ENCODE data around the gene CTNNBL1. TPM values are rescaled to one million over a fixed set of nuclear protein-coding genes. Genes with fewer than 3 reads are reported as not detected.

The CTNNBL1 gene
- total RNA-seq, 1 donor from 2014 or later = 58.0 TPM

- no peak overlapping the region for H3K27ac Mint-ChIP-seq (ENCODE audit: unreplicated experiment)
- no peaks in the 10 kb centered on the region for H3K9me3 Mint-ChIP-seq (ENCODE audit: unreplicated experiment)
- no peaks in the 10 kb centered on the region for H3K27me3 Mint-ChIP-seq (ENCODE audit: unreplicated experiment)
- H3K36me3 Mint-ChIP-seq (ENCODE audit: unreplicated experiment) = no peaks in the 10 kb centered on the region
- no peak for TF ChIP-seq CTCF (IDR thresholded peaks at IDR 0.05; ENCODE audit: partially characterized antibody, unreplicated experiment)
- H3K4me1 Mint-ChIP-seq (ENCODE audit: low read depth, unreplicated experiment) = peaks cover 38% of the 10 kb centered on the region
- no peak for DNase-seq
- H3K4me3 Mint-ChIP-seq (ENCODE audit: unreplicated experiment) = no peak overlapping the region
Observed at GRCh38 chr20:37729452-37729851, 35.6 kb downstream of the CTNNBL1 start.

GRCh38 chr20:37729909-37730308 is 36.1 kb downstream of the CTNNBL1 start:
- Mint-ChIP-seq H3K4me1 (ENCODE audit: low read depth, unreplicated experiment) (peaks cover 42% of the 10 kb centered on the region), H3K27me3 (ENCODE audit: unreplicated experiment) (no peaks in the 10 kb centered on the region), H3K4me3 (ENCODE audit: unreplicated experiment) (no peak overlapping the region), H3K36me3 (ENCODE audit: unreplicated experiment) (no peaks in the 10 kb centered on the region), H3K27ac (ENCODE audit: unreplicated experiment) (no peak overlapping the region), H3K9me3 (ENCODE audit: unreplicated experiment) (no peaks in the 10 kb centered on the region)
- no peak for DNase-seq
- TF ChIP-seq CTCF (IDR thresholded peaks at IDR 0.05; ENCODE audit: partially characterized antibody, unreplicated experiment) = no peak

GRCh38 chr20:37733416-37733815 is 39.6 kb downstream of the CTNNBL1 start:
- H3K27me3 Mint-ChIP-seq (ENCODE audit: unreplicated experiment) = no peaks in the 10 kb centered on the region
- peaks cover 7% of the 10 kb centered on the region for H3K36me3 Mint-ChIP-seq (ENCODE audit: unreplicated experiment)
- H3K4me1 Mint-ChIP-seq (ENCODE audit: low read depth, unreplicated experiment) = peaks cover 32% of the 10 kb centered on the region
- TF ChIP-seq CTCF (IDR thresholded peaks at IDR 0.05; ENCODE audit: partially characterized antibody, unreplicated experiment) = no peak
- no peak overlapping the region for H3K27ac Mint-ChIP-seq (ENCODE audit: unreplicated experiment)
- DNase-seq = no peak
- H3K9me3 Mint-ChIP-seq (ENCODE audit: unreplicated experiment) = peaks cover 2% of the 10 kb centered on the region
- H3K4me3 Mint-ChIP-seq (ENCODE audit: unreplicated experiment) = no peak overlapping the region

GRCh38 chr20:37734228-37734985 is 40.6 kb downstream of the CTNNBL1 start:
- Mint-ChIP-seq H3K27ac (ENCODE audit: unreplicated experiment) (no peak overlapping the region), H3K4me3 (ENCODE audit: unreplicated experiment) (no peak overlapping the region), H3K4me1 (ENCODE audit: low read depth, unreplicated experiment) (peaks cover 25% of the 10 kb centered on the region), H3K27me3 (ENCODE audit: unreplicated experiment) (no peaks in the 10 kb centered on the region), H3K9me3 (ENCODE audit: unreplicated experiment) (peaks cover 2% of the 10 kb centered on the region), H3K36me3 (ENCODE audit: unreplicated experiment) (peaks cover 9% of the 10 kb centered on the region)
- TF ChIP-seq CTCF (IDR thresholded peaks at IDR 0.05; ENCODE audit: partially characterized antibody, unreplicated experiment) = no peak
- no peak for DNase-seq

- no peak for DNase-seq
- Mint-ChIP-seq H3K27ac (ENCODE audit: unreplicated experiment) (no peak overlapping the region), H3K4me3 (ENCODE audit: unreplicated experiment) (no peak overlapping the region), H3K4me1 (ENCODE audit: low read depth, unreplicated experiment) (peaks cover 21% of the 10 kb centered on the region), H3K9me3 (ENCODE audit: unreplicated experiment) (peaks cover 2% of the 10 kb centered on the region), H3K27me3 (ENCODE audit: unreplicated experiment) (no peaks in the 10 kb centered on the region), H3K36me3 (ENCODE audit: unreplicated experiment) (peaks cover 9% of the 10 kb centered on the region)
- no peak for TF ChIP-seq CTCF (IDR thresholded peaks at IDR 0.05; ENCODE audit: partially characterized antibody, unreplicated experiment)
Observed at GRCh38 chr20:37735541-37735940, 41.7 kb downstream of the CTNNBL1 start.

Data from glutamatergic neuron (in vitro differentiated cells).